Caco-2 (cell line): ENCODE results near the gene DPF3. TPM values are rescaled to one million over a fixed set of nuclear protein-coding genes. Genes with fewer than 3 reads are reported as not detected.

Experiments
- BruUV-seq: library from RNA; stranded (reverse); fragments of 400-500 nt; replicated peaks from 2 replicates; lab custom pipeline; 2021; lab: Mats Ljungman, UMichigan
- CTCF ChIA-PET: fragments of 300-600 bp; sonication (Branson Sonifier 250); formaldehyde crosslinking; loops from one replicate; lab custom pipeline; 2022; ENCODE audit warnings: antibody characterized with exemption; lab: Charles Lee
- POLR2A ChIA-PET: fragments of 300-600 bp; sonication (Branson Sonifier 250); formaldehyde crosslinking; loops from one replicate; lab custom pipeline; 2022; ENCODE audit warnings: antibody characterized with exemption; lab: Charles Lee
- DNase-seq, 2 experiments: peaks; one replicate each; pipeline versions ENCODE4 v3.0.0 to v3.0.0-alpha.2; 2020 to 2022
- H3K27me3 ChIP-seq: replicated peaks from 2 replicates; pipeline ENCODE4 v1.6.0; 2011; ENCODE audit warnings: low read length; ENCODE audit not compliant: control insufficient read depth, insufficient read depth
- H3K36me3 ChIP-seq: 2 replicates; pipeline ENCODE4 v1.5.1; 2011; ENCODE audit warnings: low read length; ENCODE audit not compliant: control insufficient read depth, insufficient read depth
- H3K4me1 ChIP-seq: fragments of 250-450 bp; sonication (Bioruptor Pico); 2 replicates; pipeline ENCODE4 v1.5.1; 2020; ENCODE audit warnings: mild to moderate bottlenecking
- H3K4me3 ChIP-seq: 2 replicates; pipeline ENCODE4 v1.5.1; 2011; ENCODE audit warnings: low read depth, mild to moderate bottlenecking, control low read depth, low read length
- H3K9me3 ChIP-seq: fragments of 250-450 bp; sonication (Bioruptor Pico); 2 replicates; pipeline ENCODE4 v1.5.1; 2020; ENCODE audit warnings: mild to moderate bottlenecking, moderate library complexity
- H3K27ac Mint-ChIP-seq: one replicate; pipeline ENCODE4 v1.8.0; 2022; ENCODE audit warnings: mixed read lengths; ENCODE audit not compliant: unreplicated experiment
- H3K27me3 Mint-ChIP-seq: one replicate; pipeline ENCODE4 v1.8.0; 2022; ENCODE audit warnings: mixed read lengths; ENCODE audit not compliant: insufficient read depth, unreplicated experiment
- H3K36me3 Mint-ChIP-seq: one replicate; pipeline ENCODE4 v1.8.0; 2022; ENCODE audit warnings: mild to moderate bottlenecking, mixed read lengths; ENCODE audit not compliant: insufficient read depth, unreplicated experiment
- H3K4me1 Mint-ChIP-seq: one replicate; pipeline ENCODE4 v1.8.0; 2022; ENCODE audit warnings: low read depth, mixed read lengths; ENCODE audit not compliant: unreplicated experiment
- H3K4me3 Mint-ChIP-seq: one replicate; pipeline ENCODE4 v1.8.0; 2022; ENCODE audit warnings: mild to moderate bottlenecking, moderate library complexity, mixed read lengths; ENCODE audit not compliant: unreplicated experiment
- H3K9me3 Mint-ChIP-seq: one replicate; pipeline ENCODE4 v1.8.0; 2022; ENCODE audit warnings: mixed read lengths; ENCODE audit not compliant: unreplicated experiment
- intact Hi-C: fragments of 100-400 bp; cut with micrococcal nuclease; formaldehyde crosslinking; loops from one replicate; pipeline ENCODE4 v1.10.0; 2022; ENCODE audit not compliant: unreplicated experiment
- total RNA-seq: library from RNA; stranded (reverse); gene quantifications from 2 replicates; pipeline ENCODE4 v1.2.3, GENCODE V29; 2022
- TF ChIP-seq, protein P1 (sequence below), 2 experiments: fragments of 200-600 bp in 1 of 2; IDR thresholded peaks; 1 replicate in 1 of 2; 2 replicates in 1 of 2; pipeline versions ENCODE4 v1.5.1 to v1.8.0; 2011 to 2022; ENCODE audit warnings: antibody characterized with exemption in 1 of 2, control low read depth in 1 of 2, inconsistent platforms in 1 of 2, low read depth in 1 of 2, low read length in 1 of 2, mild to moderate bottlenecking in 1 of 2, moderate library complexity in 1 of 2; ENCODE audit not compliant: insufficient read depth in 1 of 2, severe bottlenecking in 1 of 2, unreplicated experiment in 1 of 2

Gene DPF3
- total RNA-seq, 1 experiment from 2014 or later: not detected

DNA sequence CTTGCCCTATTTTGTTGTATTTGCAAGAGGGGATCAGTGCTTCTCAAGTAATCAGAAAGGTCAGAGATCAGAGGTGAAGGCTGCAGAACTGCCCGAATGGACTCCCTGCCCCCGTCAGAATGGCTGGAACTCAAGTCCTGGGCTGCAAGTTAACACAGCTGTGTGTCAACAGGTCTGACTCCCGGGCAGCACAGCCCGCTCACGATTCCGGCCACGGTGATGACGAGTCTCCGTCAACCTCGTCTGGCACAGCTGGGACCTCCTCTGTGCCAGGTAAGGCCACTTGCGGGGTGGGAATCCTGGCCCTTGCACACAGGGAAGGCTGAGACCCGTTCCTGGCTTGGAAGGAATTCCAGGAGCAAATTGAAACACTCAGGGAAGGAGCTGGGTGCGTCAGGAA lies 45.7 kb upstream of the DPF3 start:
- Histone ChIP-seq H3K4me3 (no peak overlapping the region), H3K27me3 (no peaks in the 10 kb centered on the region), H3K36me3 (no peaks in the 10 kb centered on the region; the same call in 1 of the 2 replicates), H3K9me3 (no peaks in the 10 kb centered on the region), H3K4me1 (no peaks in the 10 kb centered on the region)
- intact Hi-C loops: no loop called here
- peaks cover 26% of the 10 kb centered on the region for H3K36me3 Mint-ChIP-seq
- no peaks in the 10 kb centered on the region for H3K4me1 Mint-ChIP-seq
- no peak for DNase-seq
- TF ChIP-seq, protein P1, sequence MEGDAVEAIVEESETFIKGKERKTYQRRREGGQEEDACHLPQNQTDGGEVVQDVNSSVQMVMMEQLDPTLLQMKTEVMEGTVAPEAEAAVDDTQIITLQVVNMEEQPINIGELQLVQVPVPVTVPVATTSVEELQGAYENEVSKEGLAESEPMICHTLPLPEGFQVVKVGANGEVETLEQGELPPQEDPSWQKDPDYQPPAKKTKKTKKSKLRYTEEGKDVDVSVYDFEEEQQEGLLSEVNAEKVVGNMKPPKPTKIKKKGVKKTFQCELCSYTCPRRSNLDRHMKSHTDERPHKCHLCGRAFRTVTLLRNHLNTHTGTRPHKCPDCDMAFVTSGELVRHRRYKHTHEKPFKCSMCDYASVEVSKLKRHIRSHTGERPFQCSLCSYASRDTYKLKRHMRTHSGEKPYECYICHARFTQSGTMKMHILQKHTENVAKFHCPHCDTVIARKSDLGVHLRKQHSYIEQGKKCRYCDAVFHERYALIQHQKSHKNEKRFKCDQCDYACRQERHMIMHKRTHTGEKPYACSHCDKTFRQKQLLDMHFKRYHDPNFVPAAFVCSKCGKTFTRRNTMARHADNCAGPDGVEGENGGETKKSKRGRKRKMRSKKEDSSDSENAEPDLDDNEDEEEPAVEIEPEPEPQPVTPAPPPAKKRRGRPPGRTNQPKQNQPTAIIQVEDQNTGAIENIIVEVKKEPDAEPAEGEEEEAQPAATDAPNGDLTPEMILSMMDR (IDR thresholded peaks at IDR 0.05; ENCODE audit: insufficient read depth in 1 of 2, low read depth in 1 of 2, low read length in 1 of 2, severe bottlenecking in 1 of 2, unreplicated experiment in 1 of 2): no peak
- H3K27ac Mint-ChIP-seq: no peak overlapping the region
- ChIA-PET CTCF (interaction anchor here (0.6 to 1.9 kb wide), 4 partner anchors 9 to 522 kb away, joined by 3 to 5 read pairs (median 4); no protein-coding TSS in a partner anchor), POLR2A (no interaction called here)
- H3K27me3 Mint-ChIP-seq: no peaks in the 10 kb centered on the region
- no TSS peak for BruUV-seq
- no peaks in the 10 kb centered on the region for H3K9me3 Mint-ChIP-seq
- H3K4me3 Mint-ChIP-seq: no peak overlapping the region

DNA sequence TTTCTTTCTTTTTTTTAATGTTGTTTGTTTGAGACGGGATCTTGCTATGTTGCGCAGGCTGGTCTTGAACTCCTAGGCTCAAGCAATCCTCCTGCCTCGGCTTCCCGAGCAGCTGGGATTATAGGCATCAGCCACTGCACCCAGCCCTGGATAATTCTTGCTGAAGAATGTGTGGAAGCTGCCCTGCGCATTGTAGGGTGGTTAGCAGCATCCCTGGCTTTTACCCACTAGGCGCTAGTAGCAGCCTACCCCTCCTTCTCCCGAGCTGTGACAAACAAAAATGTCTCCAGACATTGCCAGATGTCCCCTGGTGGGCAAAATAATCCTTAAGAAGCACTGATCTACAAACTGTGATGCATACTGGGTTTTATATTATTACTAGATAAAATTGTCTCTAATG lies 39.0 kb upstream of the DPF3 start:
- BruUV-seq: no TSS peak
- Mint-ChIP-seq H3K4me1 (no peaks in the 10 kb centered on the region), H3K27me3 (no peaks in the 10 kb centered on the region), H3K4me3 (no peak overlapping the region), H3K36me3 (peaks cover 9% of the 10 kb centered on the region), H3K9me3 (no peaks in the 10 kb centered on the region), H3K27ac (no peak overlapping the region)
- no peak for DNase-seq
- POLR2A ChIA-PET: no interaction called here
- Histone ChIP-seq H3K9me3 (no peaks in the 10 kb centered on the region), H3K4me1 (no peaks in the 10 kb centered on the region), H3K27me3 (no peaks in the 10 kb centered on the region), H3K36me3 (no peaks in the 10 kb centered on the region), H3K4me3 (no peak overlapping the region)
- TF ChIP-seq, protein P1 (IDR thresholded peaks at IDR 0.05; ENCODE audit: insufficient read depth in 1 of 2, low read depth in 1 of 2, low read length in 1 of 2, severe bottlenecking in 1 of 2, unreplicated experiment in 1 of 2): no peak
- CTCF ChIA-PET: no interaction called here
- intact Hi-C loops: no loop called here

DNA sequence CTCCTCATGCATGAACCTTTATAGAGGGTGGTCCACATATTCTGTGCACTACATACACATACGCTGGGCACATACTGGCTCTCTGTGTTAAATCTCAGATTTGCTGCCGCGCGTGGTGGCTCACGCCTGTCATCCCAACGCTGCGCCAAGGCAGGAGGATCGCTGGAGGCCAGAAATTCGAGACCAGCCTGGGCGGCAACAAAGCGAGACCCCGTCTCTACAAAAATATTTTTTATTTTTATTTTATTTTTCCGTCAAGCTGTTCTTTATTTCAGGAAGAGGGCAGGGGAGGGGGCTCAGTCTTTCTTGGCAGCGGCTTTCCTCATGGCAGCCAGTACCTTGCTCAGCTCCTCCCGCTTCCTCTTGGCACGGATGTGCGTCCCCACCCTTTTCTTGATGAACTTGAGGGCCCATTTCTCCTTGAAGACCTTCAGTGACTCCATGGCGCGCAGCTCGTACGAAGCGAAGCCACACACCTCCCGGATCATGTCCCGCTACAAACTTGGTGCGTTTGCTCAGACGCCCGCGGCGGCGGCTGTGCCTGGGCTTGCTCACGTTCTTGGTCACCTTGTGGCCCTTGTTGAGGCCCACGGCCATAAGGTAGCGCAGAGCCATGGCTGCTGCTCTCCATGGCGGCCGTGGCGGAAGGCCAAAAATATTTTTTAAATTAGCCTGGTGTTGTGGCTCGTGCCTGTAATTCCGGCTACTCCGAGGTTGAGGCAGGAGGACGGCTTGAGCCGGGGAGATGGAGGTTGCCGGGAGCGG lies 35.6 kb upstream of the DPF3 start:
- Mint-ChIP-seq H3K4me3 (no peak overlapping the region), H3K27ac (no peak overlapping the region), H3K36me3 (no peaks in the 10 kb centered on the region)

More for the DNA sequence above, 35.6 kb upstream of the DPF3 start:
- DNase-seq: no peak
- TF ChIP-seq, protein P1 (IDR thresholded peaks at IDR 0.05; ENCODE audit: insufficient read depth in 1 of 2, low read depth in 1 of 2, low read length in 1 of 2, severe bottlenecking in 1 of 2, unreplicated experiment in 1 of 2): no peak
- ChIA-PET POLR2A (no interaction called here), CTCF (no interaction called here)
- H3K4me3 ChIP-seq: no peak overlapping the region
- H3K4me1 Mint-ChIP-seq: no peaks in the 10 kb centered on the region
- BruUV-seq: no TSS peak
- H3K27me3 ChIP-seq: no peaks in the 10 kb centered on the region
- H3K4me1 ChIP-seq: no peaks in the 10 kb centered on the region
- intact Hi-C loops: no loop called here
- no peaks in the 10 kb centered on the region for H3K9me3 ChIP-seq
- H3K9me3 Mint-ChIP-seq: no peaks in the 10 kb centered on the region
- H3K27me3 Mint-ChIP-seq: peaks cover 5% of the 10 kb centered on the region
- no peaks in the 10 kb centered on the region for H3K36me3 ChIP-seq
